Measurements from ENCODE around the gene FBLL1.

DNA sequence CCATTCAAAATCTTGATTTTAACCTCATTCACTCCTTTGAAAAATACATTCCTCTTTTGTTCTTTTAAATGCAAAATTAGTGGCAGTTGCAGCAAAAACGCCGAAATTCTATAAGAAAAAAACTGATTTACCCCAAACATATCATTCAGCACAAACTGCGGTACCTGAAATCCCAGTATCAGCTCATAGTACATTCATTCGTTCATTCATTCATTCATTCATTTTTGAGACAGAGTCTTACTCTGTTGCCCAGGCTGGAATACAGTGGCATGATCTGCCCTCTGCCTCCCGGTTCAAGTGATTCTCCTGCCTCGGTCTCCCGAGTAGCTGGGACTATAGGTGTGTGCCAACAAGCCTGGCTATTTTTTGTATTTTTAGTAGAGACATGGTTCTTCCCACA is 20.4 kb downstream of the FBLL1 start:
- TF ChIP-seq, protein P1, sequence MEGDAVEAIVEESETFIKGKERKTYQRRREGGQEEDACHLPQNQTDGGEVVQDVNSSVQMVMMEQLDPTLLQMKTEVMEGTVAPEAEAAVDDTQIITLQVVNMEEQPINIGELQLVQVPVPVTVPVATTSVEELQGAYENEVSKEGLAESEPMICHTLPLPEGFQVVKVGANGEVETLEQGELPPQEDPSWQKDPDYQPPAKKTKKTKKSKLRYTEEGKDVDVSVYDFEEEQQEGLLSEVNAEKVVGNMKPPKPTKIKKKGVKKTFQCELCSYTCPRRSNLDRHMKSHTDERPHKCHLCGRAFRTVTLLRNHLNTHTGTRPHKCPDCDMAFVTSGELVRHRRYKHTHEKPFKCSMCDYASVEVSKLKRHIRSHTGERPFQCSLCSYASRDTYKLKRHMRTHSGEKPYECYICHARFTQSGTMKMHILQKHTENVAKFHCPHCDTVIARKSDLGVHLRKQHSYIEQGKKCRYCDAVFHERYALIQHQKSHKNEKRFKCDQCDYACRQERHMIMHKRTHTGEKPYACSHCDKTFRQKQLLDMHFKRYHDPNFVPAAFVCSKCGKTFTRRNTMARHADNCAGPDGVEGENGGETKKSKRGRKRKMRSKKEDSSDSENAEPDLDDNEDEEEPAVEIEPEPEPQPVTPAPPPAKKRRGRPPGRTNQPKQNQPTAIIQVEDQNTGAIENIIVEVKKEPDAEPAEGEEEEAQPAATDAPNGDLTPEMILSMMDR (IDR thresholded peaks at IDR 0.05) = no peak
- TF ChIP-seq POLR2A (IDR thresholded peaks at IDR 0.05) = no peak
